Smooth muscle cell (in vitro differentiated cells): Measurements from ENCODE around the gene WSCD1. TPM values are rescaled to one million over a fixed set of nuclear protein-coding genes. Genes with fewer than 3 reads are reported as not detected.

Experiments
- DNase-seq: peaks from one replicate; lab custom pipeline; 2025; ENCODE audit not compliant: unreplicated experiment; lab: John Stamatoyannopoulos, UW
- H2AFZ ChIP-seq: fragments of 200-600 bp; sonication (generic); 2 replicates; pipeline ENCODE4 v1.6.0; 2016; ENCODE audit warnings: antibody characterized with exemption, low read depth, mild to moderate bottlenecking
- H3F3A ChIP-seq: fragments of 200-600 bp; sonication (generic); 2 replicates; pipeline ENCODE4 v1.6.0; 2017; ENCODE audit warnings: antibody characterized with exemption, low read depth
- H3K27ac ChIP-seq: fragments of 200-600 bp; sonication (generic); 2 replicates; pipeline ENCODE4 v1.5.1; 2016; ENCODE audit warnings: low read depth, mild to moderate bottlenecking
- H3K27me3 ChIP-seq: fragments of 200-600 bp; sonication (generic); 2 replicates; pipeline ENCODE4 v1.6.1; 2016; ENCODE audit warnings: low read depth, mild to moderate bottlenecking
- H3K36me3 ChIP-seq: fragments of 200-600 bp; sonication (generic); 2 replicates; pipeline ENCODE4 v1.5.1; 2016; ENCODE audit warnings: low read depth
- H3K4me1 ChIP-seq: fragments of 200-600 bp; sonication (generic); 2 replicates; pipeline ENCODE4 v1.5.1; 2016; ENCODE audit warnings: low read depth
- H3K4me2 ChIP-seq: fragments of 200-600 bp; sonication (generic); 2 replicates; pipeline ENCODE4 v1.6.0; 2016; ENCODE audit warnings: mild to moderate bottlenecking
- H3K4me3 ChIP-seq: fragments of 200-600 bp; sonication (generic); 2 replicates; pipeline ENCODE4 v1.5.1; 2016; ENCODE audit warnings: mild to moderate bottlenecking
- H3K79me2 ChIP-seq: fragments of 200-600 bp; sonication (generic); 2 replicates; pipeline ENCODE4 v1.6.0; 2016; ENCODE audit warnings: low read depth, mild to moderate bottlenecking
- H3K9ac ChIP-seq: fragments of 200-600 bp; sonication (generic); 2 replicates; pipeline ENCODE4 v1.6.0; 2016; ENCODE audit warnings: low read depth
- H3K9me3 ChIP-seq: fragments of 200-600 bp; sonication (generic); replicated peaks from 2 replicates; pipeline ENCODE4 v1.5.1; 2016; ENCODE audit warnings: low read depth
- H4K20me1 ChIP-seq: fragments of 200-600 bp; sonication (generic); 2 replicates; pipeline ENCODE4 v1.6.0; 2016; ENCODE audit warnings: low read depth
- CTCF ChIP-seq: fragments of 200-600 bp; sonication (generic); IDR thresholded peaks from 2 replicates; pipeline ENCODE4 v1.5.1; 2017; ENCODE audit warnings: borderline replicate concordance, mild to moderate bottlenecking, antibody characterized with exemption; ENCODE audit not compliant: insufficient read depth, poor library complexity, severe bottlenecking
- WGBS: methylation state at CpG from one replicate; pipeline ENCODE4 v1.1.7; 2016; ENCODE audit warnings: low lambda C conversion rate; 5-methylcytosine and 5-hydroxymethylcytosine counted together
- polyA plus RNA-seq: library from polyadenylated mRNA; unstranded; fragments of >200 nt; fragmentation: Nextera tagmentation; extraction: Ambion mirVana; gene quantifications from 2 replicates; pipeline ENCODE4 v1.2.1, GENCODE V29; 2016
- total RNA-seq: library from RNA; depleted of rRNA; stranded (reverse); fragments of >200 nt; gene quantifications from 2 replicates; pipeline ENCODE4 v1.2.3, GENCODE V29; 2014

WSCD1 gene
- total and polyA plus RNA-seq, 2 experiments from 2014 or later = 0.18 TPM

- no peak for TF ChIP-seq CTCF
These were observed 31.5 kb downstream of the WSCD1 start for GRCh38 chr17:6101706-6102105.

GRCh38 chr17:6102615-6103014 lies 32.4 kb downstream of the WSCD1 start:
- Histone ChIP-seq H3K27ac (no peak overlapping the region), H3K27me3 (peaks cover 36% of the 10 kb centered on the region), H3K4me3 (no peak overlapping the region), H3K9ac (no peak overlapping the region), H3F3A (no peaks in the 10 kb centered on the region), H3K36me3 (no peaks in the 10 kb centered on the region), H3K9me3 (no peaks in the 10 kb centered on the region), H3K79me2 (no peaks in the 10 kb centered on the region), H2AFZ (no peak overlapping the region), H4K20me1 (no peaks in the 10 kb centered on the region), H3K4me2 (no peak overlapping the region), H3K4me1 (peaks cover 7% of the 10 kb centered on the region)
- no peak for TF ChIP-seq CTCF
- WGBS = 82% methylated on average over 3 of the region's 3 CpGs
- DNase-seq = no peak

More at GRCh38 chr17:6101706-6102105, 31.5 kb downstream of the WSCD1 start:
- H3K4me3 ChIP-seq = no peak overlapping the region
- no peak overlapping the region for H2AFZ ChIP-seq
- H3K27me3 ChIP-seq = peaks cover 36% of the 10 kb centered on the region
- peaks cover 7% of the 10 kb centered on the region for H3K4me1 ChIP-seq
- 27% methylated on average over 10 of the region's 10 CpGs for WGBS
- H3K36me3 ChIP-seq = no peaks in the 10 kb centered on the region
- no peaks in the 10 kb centered on the region for H3K79me2 ChIP-seq
- H3K4me2 ChIP-seq = no peak overlapping the region
- H4K20me1 ChIP-seq = no peaks in the 10 kb centered on the region
- H3K9ac ChIP-seq = no peak overlapping the region
- no peaks in the 10 kb centered on the region for H3F3A ChIP-seq
- no peak for DNase-seq
- H3K9me3 ChIP-seq = no peaks in the 10 kb centered on the region
- no peak overlapping the region for H3K27ac ChIP-seq

GRCh38 chr17:6104956-6105648 lies 34.9 kb downstream of the WSCD1 start:
- H3K79me2 ChIP-seq = no peaks in the 10 kb centered on the region
- H3K9ac ChIP-seq = no peak overlapping the region
- peaks cover 29% of the 10 kb centered on the region for H3K27me3 ChIP-seq
- H3K36me3 ChIP-seq = no peaks in the 10 kb centered on the region
- no peaks in the 10 kb centered on the region for H3F3A ChIP-seq
- TF ChIP-seq CTCF = no peak
- no peak overlapping the region for H3K27ac ChIP-seq
- no peak overlapping the region for H3K4me3 ChIP-seq
- no peak overlapping the region for H2AFZ ChIP-seq
- WGBS = 87% methylated on average over 12 of the region's 12 CpGs
- no peaks in the 10 kb centered on the region for H3K4me1 ChIP-seq
- no peaks in the 10 kb centered on the region for H4K20me1 ChIP-seq
- no peak overlapping the region for H3K4me2 ChIP-seq
- no peak for DNase-seq
- no peaks in the 10 kb centered on the region for H3K9me3 ChIP-seq

GRCh38 chr17:6105649-6106007 lies 35.4 kb downstream of the WSCD1 start:
- Histone ChIP-seq H3K79me2 (no peaks in the 10 kb centered on the region), H3K9ac (no peak overlapping the region), H3K4me1 (no peaks in the 10 kb centered on the region), H3K27me3 (peaks cover 24% of the 10 kb centered on the region), H3K36me3 (no peaks in the 10 kb centered on the region), H3K27ac (no peak overlapping the region), H3K4me2 (no peak overlapping the region), H3F3A (no peaks in the 10 kb centered on the region), H3K9me3 (no peaks in the 10 kb centered on the region), H4K20me1 (no peaks in the 10 kb centered on the region), H3K4me3 (no peak overlapping the region), H2AFZ (no peak overlapping the region)
- 59% methylated on average over 6 of the region's 6 CpGs for WGBS
- no peak for DNase-seq
- TF ChIP-seq CTCF = no peak
